Measurements from ENCODE around the gene TRPV4.

TRPV4 gene

GRCh38 chr12:109770861-109771670 lies 62.1 kb downstream of the TRPV4 start:
- TF ChIP-seq FOXP2 (optimal IDR thresholded peaks at IDR 0.05; ENCODE audit: control extremely low read depth, extremely low read length, insufficient read depth) (no peak), EZH2 (IDR thresholded peaks at IDR 0.05) (no peak), POLR2AphosphoS5 (IDR thresholded peaks at IDR 0.05; ENCODE audit: borderline replicate concordance, low read depth, low read length) (no peak)

GRCh38 chr12:109770104-109770860 lies 62.9 kb downstream of the TRPV4 start:
- Histone ChIP-seq H3K4me3 (no peak overlapping the region), H3K36me3 (ENCODE audit: insufficient read depth, low read length) (no peaks in the 10 kb centered on the region), H3K27ac (no peak overlapping the region), H3K9ac (ENCODE audit: insufficient read length) (no peak overlapping the region), H3K9me3 (ENCODE audit: low read depth, low read length) (no peaks in the 10 kb centered on the region)
- TF ChIP-seq FOXP2 (optimal IDR thresholded peaks at IDR 0.05; ENCODE audit: control extremely low read depth, extremely low read length, insufficient read depth) (no peak), POLR2AphosphoS5 (IDR thresholded peaks at IDR 0.05; ENCODE audit: borderline replicate concordance, low read depth, low read length) (no peak), EZH2 (IDR thresholded peaks at IDR 0.05) (no peak)
- DNase-seq (ENCODE audit: low read depth, low spot score), result no peak

More at GRCh38 chr12:109770861-109771670, 62.1 kb downstream of the TRPV4 start:
- Histone ChIP-seq H3K27ac (no peak overlapping the region), H3K36me3 (ENCODE audit: insufficient read depth, low read length) (no peaks in the 10 kb centered on the region), H3K9ac (ENCODE audit: insufficient read length) (no peak overlapping the region), H3K9me3 (ENCODE audit: low read depth, low read length) (no peaks in the 10 kb centered on the region), H3K4me3 (no peak overlapping the region)
- no peak for DNase-seq (ENCODE audit: low read depth, low spot score)

- no peaks in the 10 kb centered on the region for H3K9me3 ChIP-seq (ENCODE audit: low read depth, low read length)
- no peak overlapping the region for H3K9ac ChIP-seq (ENCODE audit: insufficient read length)
- no peak overlapping the region for H3K4me3 ChIP-seq
- H3K36me3 ChIP-seq (ENCODE audit: insufficient read depth, low read length), result no peaks in the 10 kb centered on the region
- TF ChIP-seq POLR2AphosphoS5 (IDR thresholded peaks at IDR 0.05; ENCODE audit: borderline replicate concordance, low read depth, low read length) (no peak), EZH2 (IDR thresholded peaks at IDR 0.05) (no peak), FOXP2 (optimal IDR thresholded peaks at IDR 0.05; ENCODE audit: control extremely low read depth, extremely low read length, insufficient read depth) (no peak)
- H3K27ac ChIP-seq, result no peak overlapping the region
- no peak for DNase-seq (ENCODE audit: low read depth, low spot score)
These were observed 64.1 kb downstream of the TRPV4 start for GRCh38 chr12:109768901-109769670.

GRCh38 chr12:109767991-109768900 lies 65.0 kb downstream of the TRPV4 start:
- Histone ChIP-seq H3K36me3 (ENCODE audit: insufficient read depth, low read length) (no peaks in the 10 kb centered on the region), H3K9me3 (ENCODE audit: low read depth, low read length) (no peaks in the 10 kb centered on the region), H3K9ac (ENCODE audit: insufficient read length) (no peak overlapping the region), H3K4me3 (no peak overlapping the region), H3K27ac (no peak overlapping the region)
- no peak for TF ChIP-seq FOXP2 (optimal IDR thresholded peaks at IDR 0.05; ENCODE audit: control extremely low read depth, extremely low read length, insufficient read depth)
- TF ChIP-seq POLR2AphosphoS5 (IDR thresholded peaks at IDR 0.05; ENCODE audit: borderline replicate concordance, low read depth, low read length), result no peak
- TF ChIP-seq EZH2 (IDR thresholded peaks at IDR 0.05), result no peak
- DNase-seq (ENCODE audit: low read depth, low spot score), result no peak

- TF ChIP-seq POLR2AphosphoS5 (IDR thresholded peaks at IDR 0.05; ENCODE audit: borderline replicate concordance, low read depth, low read length) (no peak), FOXP2 (optimal IDR thresholded peaks at IDR 0.05; ENCODE audit: control extremely low read depth, extremely low read length, insufficient read depth) (no peak), EZH2 (IDR thresholded peaks at IDR 0.05) (no peak)
- Histone ChIP-seq H3K4me3 (no peak overlapping the region), H3K9ac (ENCODE audit: insufficient read length) (no peak overlapping the region), H3K9me3 (ENCODE audit: low read depth, low read length) (no peaks in the 10 kb centered on the region), H3K36me3 (ENCODE audit: insufficient read depth, low read length) (no peaks in the 10 kb centered on the region), H3K27ac (no peak overlapping the region)
- DNase-seq (ENCODE audit: low read depth, low spot score), result no peak
These were observed 65.7 kb downstream of the TRPV4 start for GRCh38 chr12:109767456-109767855.

GRCh38 chr12:109766251-109766778 lies 66.9 kb downstream of the TRPV4 start:
- Histone ChIP-seq H3K36me3 (ENCODE audit: insufficient read depth, low read length) (no peaks in the 10 kb centered on the region), H3K9ac (ENCODE audit: insufficient read length) (no peak overlapping the region)

GRCh38 chr12:109765446-109765810 lies 67.8 kb downstream of the TRPV4 start:
- no peak overlapping the region for H3K4me3 ChIP-seq
- H3K36me3 ChIP-seq (ENCODE audit: insufficient read depth, low read length), result no peaks in the 10 kb centered on the region
- no peaks in the 10 kb centered on the region for H3K9me3 ChIP-seq (ENCODE audit: low read depth, low read length)
- H3K27ac ChIP-seq, result no peak overlapping the region
- no peak for DNase-seq (ENCODE audit: low read depth, low spot score)
- TF ChIP-seq EZH2 (IDR thresholded peaks at IDR 0.05) (no peak), FOXP2 (optimal IDR thresholded peaks at IDR 0.05; ENCODE audit: control extremely low read depth, extremely low read length, insufficient read depth) (no peak), POLR2AphosphoS5 (IDR thresholded peaks at IDR 0.05; ENCODE audit: borderline replicate concordance, low read depth, low read length) (no peak)
- no peak overlapping the region for H3K9ac ChIP-seq (ENCODE audit: insufficient read length)

More at GRCh38 chr12:109766251-109766778, 66.9 kb downstream of the TRPV4 start:
- no peak overlapping the region for H3K27ac ChIP-seq
- no peaks in the 10 kb centered on the region for H3K9me3 ChIP-seq (ENCODE audit: low read depth, low read length)
- TF ChIP-seq POLR2AphosphoS5 (IDR thresholded peaks at IDR 0.05; ENCODE audit: borderline replicate concordance, low read depth, low read length) (no peak), FOXP2 (optimal IDR thresholded peaks at IDR 0.05; ENCODE audit: control extremely low read depth, extremely low read length, insufficient read depth) (no peak), EZH2 (IDR thresholded peaks at IDR 0.05) (no peak)
- H3K4me3 ChIP-seq, result no peak overlapping the region
- DNase-seq (ENCODE audit: low read depth, low spot score), result no peak

Data from SK-N-MC (cell line).